SK-N-SH (cell line): ENCODE results near the gene PHF8. TPM values are rescaled to one million over a fixed set of nuclear protein-coding genes. Genes with fewer than 3 reads are reported as not detected.

Experiments used
- CTCF ChIA-PET: fragments of 300-600, 350-600 bp; formaldehyde crosslinking; extraction: SDS; loops from one replicate; lab custom pipeline; 2021; lab: Yijun Ruan, JAX
- POLR2A ChIA-PET: fragments of 350-600 bp; sonication (Branson Sonifier 250); formaldehyde crosslinking; extraction: SDS; loops from one replicate; lab custom pipeline; 2020; ENCODE audit warnings: antibody characterized with exemption, inconsistent platforms; lab: Yijun Ruan, JAX
- DNase-seq: peaks from one replicate; pipeline ENCODE4 v3.0.0; 2012
- H2AFZ ChIP-seq: fragments of 200-600 bp; sonication (generic); 2 replicates; pipeline ENCODE4 v1.8.1; 2016; ENCODE audit warnings: antibody characterized with exemption, mild to moderate bottlenecking, low read depth
- H3F3A ChIP-seq: fragments of 200-600 bp; sonication (generic); replicated peaks from 2 replicates; pipeline ENCODE3; 2016; ENCODE audit warnings: antibody characterized with exemption, mild to moderate bottlenecking; ENCODE audit not compliant: insufficient read depth
- H3K27ac ChIP-seq, 2 experiments: fragments of 200-500 bp in 1 of 2; fragments of 200-600 bp in 1 of 2; sonication (Bioruptor generic) in 1 of 2; sonication (generic), shearing (Covaris generic) in 1 of 2; 2 replicates each; pipeline versions ENCODE4 v1.5.1 to v1.6.1; 2014 to 2016; ENCODE audit warnings: low read depth in 2 of 2, inconsistent platforms in 1 of 2, low read length in 1 of 2, mild to moderate bottlenecking in 1 of 2, mixed read lengths in 1 of 2
- H3K27me3 ChIP-seq: fragments of 200-600 bp; sonication (generic), shearing (Covaris generic); 2 replicates; pipeline ENCODE4 v1.6.1; 2016; ENCODE audit warnings: mixed run types; ENCODE audit not compliant: insufficient read depth
- H3K36me3 ChIP-seq, 2 experiments: fragments of 200-500 bp in 1 of 2; fragments of 200-600 bp in 1 of 2; sonication (Bioruptor generic) in 1 of 2; sonication (generic) in 1 of 2; replicated peaks in 1 of 2; 2 replicates each; pipeline versions ENCODE3 to v1.5.1; 2014 to 2016; ENCODE audit warnings: low read length in 1 of 2, mild to moderate bottlenecking in 1 of 2; ENCODE audit not compliant: insufficient read depth in 2 of 2, control insufficient read depth in 1 of 2
- H3K4me1 ChIP-seq, 2 experiments: fragments of 200-500 bp in 1 of 2; fragments of 200-600 bp in 1 of 2; sonication (Bioruptor generic) in 1 of 2; sonication (generic), shearing (Covaris generic) in 1 of 2; 2 replicates each; pipeline versions ENCODE4 v1.5.1 to v1.6.1; 2014 to 2016; ENCODE audit warnings: low read depth in 1 of 2, low read length in 1 of 2, mixed run types in 1 of 2; ENCODE audit not compliant: insufficient read depth in 2 of 2, control insufficient read depth in 1 of 2
- H3K4me2 ChIP-seq: fragments of 200-600 bp; sonication (generic), shearing (Covaris generic); 2 replicates; pipeline ENCODE4 v1.6.1; 2017; ENCODE audit warnings: mixed run types
- H3K4me3 ChIP-seq, 2 experiments: fragments of 200-500 bp in 1 of 2; fragments of 200-600 bp in 1 of 2; sonication (Bioruptor generic) in 1 of 2; sonication (generic), shearing (Covaris generic) in 1 of 2; 2 replicates each; pipeline versions ENCODE4 v1.5.1 to v1.8.1; 2014 to 2016; ENCODE audit warnings: low read depth in 2 of 2, inconsistent platforms in 1 of 2, low read length in 1 of 2, mild to moderate bottlenecking in 1 of 2, mixed read lengths in 1 of 2, moderate library complexity in 1 of 2
- H3K79me2 ChIP-seq: fragments of 200-600 bp; sonication (generic); 2 replicates; pipeline ENCODE4 v1.8.1; 2017; ENCODE audit warnings: mild to moderate bottlenecking; ENCODE audit not compliant: insufficient read depth
- H3K9ac ChIP-seq: fragments of 200-600 bp; sonication (generic); 2 replicates; pipeline ENCODE4 v1.6.1; 2017; ENCODE audit warnings: mixed run types
- H3K9me2 ChIP-seq: fragments of 200-600 bp; sonication (generic); 2 replicates; pipeline ENCODE4 v1.6.1; 2017; ENCODE audit warnings: mixed run types
- H3K9me3 ChIP-seq: fragments of 200-600 bp; sonication (generic); 2 replicates; pipeline ENCODE4 v1.6.1; 2017; ENCODE audit warnings: mixed run types, mild to moderate bottlenecking, moderate library complexity
- H4K20me1 ChIP-seq: fragments of 200-600 bp; sonication (generic); 2 replicates; pipeline ENCODE4 v1.6.1; 2017; ENCODE audit warnings: mild to moderate bottlenecking, mixed run types; ENCODE audit not compliant: insufficient read depth
- CHD2 ChIP-seq: fragments of 150-350 bp; IDR thresholded peaks from 2 replicates; pipeline ENCODE4 v1.6.1; 2018; ENCODE audit warnings: low read length; ENCODE audit not compliant: partially characterized antibody
- EP300 ChIP-seq, 2 experiments: IDR thresholded peaks; 2 replicates each; pipeline versions ENCODE4 v1.4.0 to v1.6.1; 2012; ENCODE audit warnings: borderline replicate concordance in 1 of 2, low read depth in 1 of 2, low read length in 1 of 2
- FOXM1 ChIP-seq: IDR thresholded peaks from 2 replicates; pipeline ENCODE4 v1.4.0; 2012; ENCODE audit warnings: low read depth, mild to moderate bottlenecking
- GATA2 ChIP-seq: sonication (generic); formaldehyde crosslinking; IDR thresholded peaks from 2 replicates; pipeline ENCODE4 v1.5.0; 2020; ENCODE audit warnings: mild to moderate bottlenecking, missing genetic modification reagents
- IRF3 ChIP-seq: fragments of 150-350 bp; IDR thresholded peaks from 2 replicates; pipeline ENCODE4 v1.6.1; 2016; ENCODE audit warnings: mild to moderate bottlenecking, low read depth, low read length
- JUND ChIP-seq: IDR thresholded peaks from 2 replicates; pipeline ENCODE4 v1.4.0; 2012
- MEF2A ChIP-seq: IDR thresholded peaks from 2 replicates; pipeline ENCODE4 v1.4.0; 2012; ENCODE audit warnings: low read depth, borderline replicate concordance
- MXI1 ChIP-seq: IDR thresholded peaks from 2 replicates; pipeline ENCODE4 v1.6.1; 2012; ENCODE audit warnings: mild to moderate bottlenecking, low read depth, low read length, improper control_type of control experiment
- NFIC ChIP-seq: IDR thresholded peaks from 2 replicates; pipeline ENCODE4 v1.4.0; 2012; ENCODE audit warnings: borderline replicate concordance
- RAD21 ChIP-seq: IDR thresholded peaks from 2 replicates; pipeline ENCODE4 v1.6.1; 2012; ENCODE audit warnings: mild to moderate bottlenecking, low read length
- RCOR1 ChIP-seq: fragments of 150-350 bp; IDR thresholded peaks from 2 replicates; pipeline ENCODE4 v1.6.1; 2017; ENCODE audit warnings: antibody characterized with exemption, low read length
- REST ChIP-seq: IDR thresholded peaks from 2 replicates; pipeline ENCODE4 v1.6.1; 2012; ENCODE audit warnings: mild to moderate bottlenecking, low read depth, low read length, moderate library complexity
- SIN3A ChIP-seq: IDR thresholded peaks from 2 replicates; pipeline ENCODE4 v1.6.1; 2012; ENCODE audit warnings: low read depth, mild to moderate bottlenecking, low read length, moderate library complexity, borderline replicate concordance
- TAF1 ChIP-seq: IDR thresholded peaks from 2 replicates; pipeline ENCODE4 v1.6.1; 2012; ENCODE audit warnings: low read depth, mild to moderate bottlenecking, low read length, moderate library complexity, borderline replicate concordance
- TCF12 ChIP-seq: IDR thresholded peaks from 2 replicates; pipeline ENCODE4 v1.4.0; 2012
- TEAD4 ChIP-seq: IDR thresholded peaks from 2 replicates; pipeline ENCODE4 v1.4.0; 2012; ENCODE audit warnings: mild to moderate bottlenecking, borderline replicate concordance; ENCODE audit not compliant: insufficient read depth
- USF1 ChIP-seq: IDR thresholded peaks from 2 replicates; pipeline ENCODE4 v1.4.0; 2012; ENCODE audit warnings: low read depth, borderline replicate concordance
- USF2 ChIP-seq: fragments of 150-350 bp; IDR thresholded peaks from 2 replicates; pipeline ENCODE4 v1.6.1; 2017; ENCODE audit warnings: antibody characterized with exemption, low read length, low read depth, borderline replicate concordance
- YY1 ChIP-seq: IDR thresholded peaks from 2 replicates; pipeline ENCODE4 v1.4.0; 2012; ENCODE audit warnings: low read depth, mild to moderate bottlenecking
- ZBTB33 ChIP-seq: IDR thresholded peaks from 2 replicates; pipeline ENCODE4 v1.4.0; 2012; ENCODE audit warnings: low read depth, borderline replicate concordance
- WGBS: methylation state at CpG from one replicate; pipeline ENCODE4 v1.1.6; 2017; ENCODE audit warnings: low lambda C conversion rate; 5-methylcytosine and 5-hydroxymethylcytosine counted together
- polyA plus RNA-seq, 3 experiments: library from polyadenylated mRNA; depleted of rRNA; stranded (reverse); fragments of >200 nt; gene quantifications; 2 replicates each; pipeline ENCODE4 v1.2.3, GENCODE V29; 2012

PHF8 gene
- polyA plus RNA-seq, 1 of the 3 experiments (the other 2 are of a cell fraction) = 7.8 TPM

GRCh38 chrX:53974529-53974928 is 69.7 kb downstream of the PHF8 start:
- Histone ChIP-seq H3K9ac (no peak overlapping the region), H3K79me2 (no peaks in the 10 kb centered on the region), H3K4me1 (no peaks in the 10 kb centered on the region), H4K20me1 (no peaks in the 10 kb centered on the region), H3F3A (no peaks in the 10 kb centered on the region), H2AFZ (no peak overlapping the region), H3K9me3 (peaks cover 8% of the 10 kb centered on the region), H3K9me2 (no peaks in the 10 kb centered on the region), H3K36me3 (peaks cover 0 to 24% of the 10 kb centered on the region in 2 experiments), H3K4me2 (no peak overlapping the region), H3K27me3 (no peaks in the 10 kb centered on the region), H3K27ac (no peak overlapping the region), H3K4me3 (no peak overlapping the region)
- no peak for TF ChIP-seq RAD21
- no peak for TF ChIP-seq SIN3A
- no peak for TF ChIP-seq JUND
- TF ChIP-seq EP300 (IDR thresholded peaks at IDR 0.05; ENCODE audit: borderline replicate concordance in 1 of 2, low read depth in 1 of 2, low read length in 1 of 2) = no peak
- no peak for TF ChIP-seq YY1
- no peak for TF ChIP-seq GATA2 (CRISPR knock-in tag)
- TF ChIP-seq USF1 = no peak
- TF ChIP-seq RCOR1 = no peak
- no peak for TF ChIP-seq MEF2A
- no peak for TF ChIP-seq IRF3
- no peak for TF ChIP-seq USF2
- TF ChIP-seq TEAD4 = no peak
- no peak for TF ChIP-seq ZBTB33
- no peak for TF ChIP-seq TCF12
- TF ChIP-seq NFIC = no peak
- TF ChIP-seq REST = no peak
- no peak for TF ChIP-seq FOXM1
- no peak for TF ChIP-seq MXI1
- no peak for TF ChIP-seq CHD2
- no peak for TF ChIP-seq TAF1
- WGBS = 68% methylated on average over 6 of the region's 6 CpGs
- DNase-seq = no peak
- CTCF ChIA-PET = interaction anchor here (1.6 kb wide), 1 partner anchor 14 kb away, joined by 3 read pairs; no protein-coding TSS in a partner anchor
- POLR2A ChIA-PET = no interaction called here
